ENCODE data around the gene MUL1. TPM values are rescaled to one million over a fixed set of nuclear protein-coding genes. Genes with fewer than 3 reads are reported as not detected.
"Not testable (repeated sequence)": the region's sequence is repeated elsewhere in the genome, so short reads cannot be mapped to it uniquely, and the experiment has no call there.

The MUL1 gene
- polyA plus RNA-seq, 3 donors = 7.2 to 28.1 (median 25.8) TPM

GRCh38 chr1:20497506-20497905 lies 10.4 kb downstream of the MUL1 start:
- Histone ChIP-seq H2AFZ (ENCODE audit: insufficient read depth, low read depth, low read length, poor library complexity, severe bottlenecking) (no peak overlapping the region), H4K20me1 (ENCODE audit: insufficient read depth, low read length) (peaks cover 5% of the 10 kb centered on the region), H3K4me2 (replicated peaks; ENCODE audit: extremely low read depth, low read length, poor library complexity, severe bottlenecking) (no peak overlapping the region), H3K27me3 (ENCODE audit: control insufficient read depth in 2 of 2, insufficient read depth in 2 of 2, low read length in 2 of 2) (no peaks in the 10 kb centered on the region), H3K4me3 (replicated peaks in 1 of 3; ENCODE audit: low read depth in 2 of 3, low read length in 3 of 3) (no peak overlapping the region), H3K79me2 (ENCODE audit: insufficient read depth, low read length) (no peaks in the 10 kb centered on the region), H3K9me3 (replicated peaks in 1 of 2; ENCODE audit: control insufficient read depth in 1 of 2, insufficient read depth in 1 of 2, low read length in 2 of 2) (no peaks in the 10 kb centered on the region), H3K36me3 (replicated peaks in 1 of 2; ENCODE audit: control insufficient read depth in 1 of 2, insufficient read depth in 2 of 2, low read length in 2 of 2) (peaks cover 35 to 52% of the 10 kb centered on the region in 2 donors), H3K9ac (ENCODE audit: insufficient read depth, low read length, poor library complexity, severe bottlenecking) (no peak overlapping the region), H3K27ac (ENCODE audit: low read depth in 1 of 2, low read length in 2 of 2) (no peak overlapping the region), H3K4me1 (ENCODE audit: control insufficient read depth in 1 of 2, insufficient read depth in 2 of 2, low read length in 2 of 2) (peaks cover 13 to 15% of the 10 kb centered on the region in 2 donors)
- Mint-ChIP-seq H3K9me3 (no peaks in the 10 kb centered on the region), H3K27me3 (ENCODE audit: low read depth in 3 of 3) (peaks cover 6 to 11% (median 6%) of the 10 kb centered on the region in 3 donors), H3K27ac (peak overlapping the region in 3 of 7 donors; percentile 26 to 32 (median 27)), H3K4me1 (peaks cover 8% of the 10 kb centered on the region), H3K36me3 (peaks cover 49% of the 10 kb centered on the region in 2 donors), H3K4me3 (no peak overlapping the region)
- 56% methylated on average over 3 of the region's 6 CpGs for WGBS (ENCODE audit: insufficient coverage)
- no peak for DNase-seq
- TF ChIP-seq CTCF (IDR thresholded peaks at IDR 0.05) = no peak
- intact Hi-C loops (cut with micrococcal nuclease) = no loop called here

- intact Hi-C loops (cut with micrococcal nuclease); H3K9me3 ChIP-seq (replicated peaks in 1 of 2; ENCODE audit: control insufficient read depth in 1 of 2, insufficient read depth in 1 of 2, low read length in 2 of 2); H3K9me3 Mint-ChIP-seq; H2AFZ ChIP-seq (ENCODE audit: insufficient read depth, low read depth, low read length, poor library complexity, severe bottlenecking); H3K4me3 ChIP-seq (replicated peaks in 1 of 3; ENCODE audit: low read depth in 2 of 3, low read length in 3 of 3); H3K27me3 ChIP-seq (ENCODE audit: control insufficient read depth in 2 of 2, insufficient read depth in 2 of 2, low read length in 2 of 2); H3K4me1 Mint-ChIP-seq; H3K27ac ChIP-seq (ENCODE audit: low read depth in 1 of 2, low read length in 2 of 2); DNase-seq; H3K4me2 ChIP-seq (replicated peaks; ENCODE audit: extremely low read depth, low read length, poor library complexity, severe bottlenecking); H3K27ac Mint-ChIP-seq; H3K4me3 Mint-ChIP-seq; H3K9ac ChIP-seq (ENCODE audit: insufficient read depth, low read length, poor library complexity, severe bottlenecking); H4K20me1 ChIP-seq (ENCODE audit: insufficient read depth, low read length); H3K79me2 ChIP-seq (ENCODE audit: insufficient read depth, low read length): not testable (repeated sequence)
- Mint-ChIP-seq H3K27me3 (ENCODE audit: low read depth in 3 of 3) (peaks cover 6 to 17% (median 7%) of the 10 kb centered on the region in 3 donors), H3K36me3 (peaks cover 43% of the 10 kb centered on the region in 2 donors)
- 93% methylated on average over 8 of the region's 12 CpGs for WGBS (ENCODE audit: insufficient coverage)
- peaks cover 31 to 45% of the 10 kb centered on the region in 2 donors for H3K36me3 ChIP-seq (replicated peaks in 1 of 2; ENCODE audit: control insufficient read depth in 1 of 2, insufficient read depth in 2 of 2, low read length in 2 of 2)
- H3K4me1 ChIP-seq (ENCODE audit: control insufficient read depth in 1 of 2, insufficient read depth in 2 of 2, low read length in 2 of 2) = peaks cover 13 to 15% of the 10 kb centered on the region in 2 donors
Measured at GRCh38 chr1:20496725-20497383, 11.1 kb downstream of the MUL1 start.
